HG02938 (cell line): ENCODE results near the gene SLC6A3.
"Not testable (repeated sequence)": the region's sequence is repeated elsewhere in the genome, so short reads cannot be mapped to it uniquely, and the experiment has no call there.

Experiments used
- ATAC-seq: cut with Tn5 transposase; IDR thresholded peaks from one replicate; pipeline ENCODE4 v1.9.1; 2021; ENCODE audit warnings: mild to moderate bottlenecking, moderate library complexity; ENCODE audit not compliant: unreplicated experiment

Gene SLC6A3

GRCh38 chr5:1422522-1422921 lies 22.7 kb downstream of the SLC6A3 start:
- not testable (repeated sequence) for ATAC-seq

GRCh38 chr5:1421521-1422341 lies 23.5 kb downstream of the SLC6A3 start:
- no peak for ATAC-seq

- ATAC-seq, result no peak
Measured at GRCh38 chr5:1420211-1421195, 24.7 kb downstream of the SLC6A3 start.

- no peak for ATAC-seq
Measured at GRCh38 chr5:1419476-1420210, 25.6 kb downstream of the SLC6A3 start.

GRCh38 chr5:1418921-1419280 lies 26.3 kb downstream of the SLC6A3 start:
- no peak for ATAC-seq

GRCh38 chr5:1418238-1418920 lies 26.9 kb downstream of the SLC6A3 start:
- no peak for ATAC-seq

- ATAC-seq, result no peak
Measured at GRCh38 chr5:1417586-1418225, 27.5 kb downstream of the SLC6A3 start.

- no peak for ATAC-seq
Measured at GRCh38 chr5:1416856-1417469, 28.3 kb downstream of the SLC6A3 start.

- no peak for ATAC-seq
Measured at GRCh38 chr5:1415626-1416360, 29.4 kb downstream of the SLC6A3 start.

GRCh38 chr5:1415059-1415425 lies 30.2 kb downstream of the SLC6A3 start:
- ATAC-seq, result no peak

- no peak for ATAC-seq
Measured at GRCh38 chr5:1414311-1415058, 30.8 kb downstream of the SLC6A3 start.

- ATAC-seq, result no peak
Measured at GRCh38 chr5:1413611-1414241, 31.5 kb downstream of the SLC6A3 start.

- no peak for ATAC-seq
Measured at GRCh38 chr5:1413211-1413610, 32.0 kb downstream of the SLC6A3 start.

GRCh38 chr5:1412621-1413020 lies 32.6 kb downstream of the SLC6A3 start:
- ATAC-seq, result no peak

GRCh38 chr5:1412163-1412562 lies 33.1 kb downstream of the SLC6A3 start:
- no peak for ATAC-seq

- ATAC-seq, result no peak
Measured at GRCh38 chr5:1411099-1411498, 34.1 kb downstream of the SLC6A3 start.

- no peak for ATAC-seq
Measured at GRCh38 chr5:1410156-1411014, 34.9 kb downstream of the SLC6A3 start.
